ENCODE results near the gene TPK1. TPM values are rescaled to one million over a fixed set of nuclear protein-coding genes. Genes with fewer than 3 reads are reported as not detected.
"Not testable (repeated sequence)": the region's sequence is repeated elsewhere in the genome, so short reads cannot be mapped to it uniquely, and the experiment has no call there.

TPK1 gene
- total and polyA plus RNA-seq, 2 of the 13 experiments (the other 11 are each of a cell fraction or from before 2014, with no cell fraction given): 1.0 to 1.2 TPM

DNA sequence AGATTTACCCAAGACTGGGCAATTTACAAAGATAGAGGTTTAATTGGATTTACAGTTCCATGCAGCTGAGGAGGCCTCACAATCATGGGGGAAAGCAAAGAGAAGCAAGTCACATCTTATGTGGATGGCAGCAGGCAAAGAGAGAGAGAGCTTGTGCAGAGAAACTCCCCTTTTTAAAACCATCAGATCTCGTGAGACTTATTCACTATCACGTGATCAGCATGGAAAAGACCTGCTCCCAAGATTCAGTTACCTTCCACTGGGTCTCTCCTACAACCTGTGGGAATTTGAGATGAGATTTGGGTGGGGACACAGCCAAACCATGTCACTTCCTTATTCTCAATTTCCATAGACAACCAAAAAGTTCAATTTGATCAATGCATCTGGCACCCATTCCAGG is 407.4 kb downstream of the TPK1 start:
- ATAC-seq: no peak
- WGBS (ENCODE audit: low lambda C conversion rate): 0% methylated on average over 2 of the region's 2 CpGs

DNA sequence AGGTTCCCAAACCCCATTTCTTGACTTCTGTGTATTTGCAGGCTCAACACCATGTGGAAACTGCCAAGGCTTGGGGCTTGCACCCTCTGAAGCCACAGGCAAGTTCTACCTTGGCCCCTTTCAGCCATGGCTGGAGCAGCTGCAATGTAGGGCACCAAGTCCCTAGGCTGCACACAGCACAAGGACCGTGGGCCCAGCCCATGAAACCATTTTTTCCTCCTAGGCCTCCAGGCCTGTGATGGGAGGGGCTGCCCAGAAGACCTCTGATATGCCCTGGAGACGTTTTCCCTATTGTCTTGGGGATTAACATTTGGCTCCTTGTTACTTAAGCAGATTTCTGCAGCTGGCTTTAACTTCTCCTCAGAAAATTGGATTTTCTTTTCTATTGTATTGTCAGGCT is 408.3 kb downstream of the TPK1 start:
- DNase-seq (ENCODE audit: low spot score); H3K4me1 ChIP-seq (ENCODE audit: insufficient read depth, low read length); H2AFZ ChIP-seq (ENCODE audit: low read length); in situ Hi-C loops (cut with HindIII; ENCODE audit: extremely low pct_ligation_motif_present, low pct_unique_long_range_greater_than_20kb); H3K4me3 ChIP-seq (replicated peaks in 1 of 3; ENCODE audit: insufficient read depth in 1 of 3, low read depth in 2 of 3, low read length in 3 of 3); ATAC-seq; H3K9ac ChIP-seq (ENCODE audit: insufficient read depth, low read depth, low read length); H4K20me1 ChIP-seq (ENCODE audit: insufficient read depth, low read length); H3K36me3 ChIP-seq (replicated peaks in 1 of 2; ENCODE audit: control insufficient read depth in 1 of 2, insufficient read depth in 2 of 2, low read length in 2 of 2); CTCF ChIA-PET (ENCODE audit: low intra/inter-chr PET ratio, low total read pairs); POLR2A ChIA-PET; FAIRE-seq; H3K79me2 ChIP-seq (ENCODE audit: insufficient read depth, low read length); intact Hi-C loops (cut with micrococcal nuclease; ENCODE audit: unreplicated experiment); H3K27me3 ChIP-seq (ENCODE audit: control insufficient read depth in 1 of 2, insufficient read depth in 2 of 2, low read length in 2 of 2); H3K27ac ChIP-seq (ENCODE audit: extremely low read length, insufficient read depth, low read length); H3K4me2 ChIP-seq (ENCODE audit: low read depth, low read length); BruUV-seq (replicated peaks): not testable (repeated sequence)
- peaks cover 35% of the 10 kb centered on the region for H3K9me3 ChIP-seq (ENCODE audit: low read length)
- WGBS (ENCODE audit: low lambda C conversion rate): 4% methylated on average over 2 of the region's 2 CpGs

More for the DNA sequence above, 407.4 kb downstream of the TPK1 start:
- TF ChIP-seq, protein P1, sequence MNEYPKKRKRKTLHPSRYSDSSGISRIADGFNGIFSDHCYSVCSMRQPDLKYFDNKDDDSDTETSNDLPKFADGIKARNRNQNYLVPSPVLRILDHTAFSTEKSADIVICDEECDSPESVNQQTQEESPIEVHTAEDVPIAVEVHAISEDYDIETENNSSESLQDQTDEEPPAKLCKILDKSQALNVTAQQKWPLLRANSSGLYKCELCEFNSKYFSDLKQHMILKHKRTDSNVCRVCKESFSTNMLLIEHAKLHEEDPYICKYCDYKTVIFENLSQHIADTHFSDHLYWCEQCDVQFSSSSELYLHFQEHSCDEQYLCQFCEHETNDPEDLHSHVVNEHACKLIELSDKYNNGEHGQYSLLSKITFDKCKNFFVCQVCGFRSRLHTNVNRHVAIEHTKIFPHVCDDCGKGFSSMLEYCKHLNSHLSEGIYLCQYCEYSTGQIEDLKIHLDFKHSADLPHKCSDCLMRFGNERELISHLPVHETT (CRISPR knock-in tag; conservative IDR thresholded peaks at IDR 0.05): no peak
- peak; percentile 79 for TF ChIP-seq RAD51 (IDR thresholded peaks at IDR 0.05; ENCODE audit: borderline replicate concordance)
- Histone ChIP-seq H3K79me2 (ENCODE audit: insufficient read depth, low read length) (no peaks in the 10 kb centered on the region), H4K20me1 (ENCODE audit: insufficient read depth, low read length) (no peaks in the 10 kb centered on the region), H3K36me3 (replicated peaks in 1 of 2; ENCODE audit: control insufficient read depth in 1 of 2, insufficient read depth in 2 of 2, low read length in 2 of 2) (no peaks in the 10 kb centered on the region), H3K4me3 (replicated peaks in 1 of 3; ENCODE audit: insufficient read depth in 1 of 3, low read depth in 2 of 3, low read length in 3 of 3) (no peak overlapping the region), H3K4me1 (ENCODE audit: insufficient read depth, low read length) (no peaks in the 10 kb centered on the region), H3K9ac (ENCODE audit: insufficient read depth, low read depth, low read length) (no peak overlapping the region), H3K27me3 (ENCODE audit: control insufficient read depth in 1 of 2, insufficient read depth in 2 of 2, low read length in 2 of 2) (no peaks in the 10 kb centered on the region), H3K4me2 (ENCODE audit: low read depth, low read length) (no peak overlapping the region), H3K9me3 (ENCODE audit: low read length) (peaks cover 35% of the 10 kb centered on the region), H2AFZ (ENCODE audit: low read length) (no peak overlapping the region), H3K27ac (ENCODE audit: extremely low read length, insufficient read depth, low read length) (no peak overlapping the region)
- CTCF ChIA-PET (ENCODE audit: low intra/inter-chr PET ratio, low total read pairs): no interaction called here
- in situ Hi-C loops (cut with HindIII; ENCODE audit: extremely low pct_ligation_motif_present, low pct_unique_long_range_greater_than_20kb) (no loop called here), intact Hi-C loops (cut with micrococcal nuclease; ENCODE audit: unreplicated experiment) (no loop called here)
- POLR2A ChIA-PET: no interaction called here
- DNase-seq (ENCODE audit: low spot score): no peak
- FAIRE-seq: no peak
- no TSS peak for BruUV-seq (replicated peaks)

DNA sequence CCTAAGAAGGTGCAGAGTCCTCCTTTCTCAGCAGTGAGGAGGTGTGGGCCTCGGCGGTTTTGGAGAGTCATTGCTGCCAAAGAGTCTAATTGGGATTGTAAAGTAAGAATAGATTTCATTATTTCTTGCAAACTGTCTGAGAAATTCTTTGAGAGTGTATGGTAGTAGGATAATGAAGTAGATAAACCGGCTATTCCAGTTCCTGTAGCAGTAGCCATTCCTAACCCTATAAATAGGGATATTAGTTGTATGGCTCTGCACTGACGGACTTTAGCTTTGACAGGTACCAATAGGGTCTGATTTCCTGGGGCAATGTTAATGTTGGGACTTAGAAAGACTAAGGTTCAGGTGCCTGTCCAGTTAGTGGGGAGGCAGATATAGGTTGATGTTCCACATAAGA is 416.9 kb downstream of the TPK1 start:
- H2AFZ ChIP-seq (ENCODE audit: low read length); H3K36me3 ChIP-seq (replicated peaks in 1 of 2; ENCODE audit: control insufficient read depth in 1 of 2, insufficient read depth in 2 of 2, low read length in 2 of 2); CTCF ChIA-PET (ENCODE audit: low intra/inter-chr PET ratio, low total read pairs); H4K20me1 ChIP-seq (ENCODE audit: insufficient read depth, low read length); H3K9ac ChIP-seq (ENCODE audit: insufficient read depth, low read depth, low read length); H3K27me3 ChIP-seq (ENCODE audit: control insufficient read depth in 1 of 2, insufficient read depth in 2 of 2, low read length in 2 of 2); FAIRE-seq; intact Hi-C loops (cut with micrococcal nuclease; ENCODE audit: unreplicated experiment); in situ Hi-C loops (cut with HindIII; ENCODE audit: extremely low pct_ligation_motif_present, low pct_unique_long_range_greater_than_20kb); H3K4me2 ChIP-seq (ENCODE audit: low read depth, low read length); BruUV-seq (replicated peaks); H3K4me3 ChIP-seq (replicated peaks in 1 of 3; ENCODE audit: insufficient read depth in 1 of 3, low read depth in 2 of 3, low read length in 3 of 3); H3K79me2 ChIP-seq (ENCODE audit: insufficient read depth, low read length); DNase-seq (ENCODE audit: low spot score); H3K9me3 ChIP-seq (ENCODE audit: low read length); H3K4me1 ChIP-seq (ENCODE audit: insufficient read depth, low read length); ATAC-seq; H3K27ac ChIP-seq (ENCODE audit: extremely low read length, insufficient read depth, low read length); POLR2A ChIA-PET: not testable (repeated sequence)
- WGBS (ENCODE audit: low lambda C conversion rate): 7% methylated on average over 4 of the region's 4 CpGs

Data from HepG2 (cell line).